Cardiac fibroblast (primary cell): ENCODE data around the gene NUP50.

ENCODE experiments used
- DNase-seq, 2 donors: peaks; one replicate each; pipeline versions ENCODE4 v3.0.0 to v3.0.0-alpha.2; 2010; ENCODE audit warnings: low read depth in 2 of 2
- H3K4me3 ChIP-seq, 2 donors: replicated peaks in 1 of 2; 1 replicate in 1 of 2; 2 replicates in 1 of 2; pipeline ENCODE4 v1.5.1; 2011; ENCODE audit warnings: low read depth in 2 of 2, low read length in 2 of 2, mild to moderate bottlenecking in 2 of 2, moderate library complexity in 1 of 2
- CTCF ChIP-seq: IDR thresholded peaks from one replicate; pipeline ENCODE4 v1.5.1; 2011; ENCODE audit warnings: low read depth, mild to moderate bottlenecking, low read length, inconsistent platforms

NUP50 gene

GRCh38 chr22:45142376-45142775, 21.3 kb upstream of the NUP50 start:
- no peak for DNase-seq
- no peak for TF ChIP-seq CTCF
- no peak overlapping the region for H3K4me3 ChIP-seq

GRCh38 chr22:45144916-45145315, 18.8 kb upstream of the NUP50 start:
- H3K4me3 ChIP-seq: no peak overlapping the region
- TF ChIP-seq CTCF: no peak
- no peak for DNase-seq

- no peak overlapping the region for H3K4me3 ChIP-seq
- peak in 1 of 2 donors; percentile 44 for DNase-seq
- no peak for TF ChIP-seq CTCF
Observed at GRCh38 chr22:45149671-45150070, 14.1 kb upstream of the NUP50 start.

GRCh38 chr22:45150139-45150538, 13.6 kb upstream of the NUP50 start:
- TF ChIP-seq CTCF: no peak
- H3K4me3 ChIP-seq: no peak overlapping the region
- DNase-seq: no peak

GRCh38 chr22:45151503-45151902, 12.2 kb upstream of the NUP50 start:
- no peak for DNase-seq
- TF ChIP-seq CTCF: no peak
- H3K4me3 ChIP-seq: no peak overlapping the region

GRCh38 chr22:45154383-45154782, 9.3 kb upstream of the NUP50 start:
- no peak for TF ChIP-seq CTCF
- peak; percentile 59 to 78 for DNase-seq

More at GRCh38 chr22:45154383-45154782, 9.3 kb upstream of the NUP50 start:
- H3K4me3 ChIP-seq: no peak overlapping the region
